ENCODE measurements around the gene OR6J1. TPM values are rescaled to one million over a fixed set of nuclear protein-coding genes. Genes with fewer than 3 reads are reported as not detected.

OR6J1 gene
- total RNA-seq, 1 donor from 2014 or later = not detected

- DNase-seq (ENCODE audit: low read depth) = no peak
- Histone ChIP-seq H3K36me3 (ENCODE audit: control insufficient read depth, insufficient read depth, low read length) (no peaks in the 10 kb centered on the region), H3K27me3 (ENCODE audit: control insufficient read depth, insufficient read depth, low read length) (no peaks in the 10 kb centered on the region), H3K4me3 (ENCODE audit: low read depth, low read length) (no peak overlapping the region)
- TF ChIP-seq, protein P1, sequence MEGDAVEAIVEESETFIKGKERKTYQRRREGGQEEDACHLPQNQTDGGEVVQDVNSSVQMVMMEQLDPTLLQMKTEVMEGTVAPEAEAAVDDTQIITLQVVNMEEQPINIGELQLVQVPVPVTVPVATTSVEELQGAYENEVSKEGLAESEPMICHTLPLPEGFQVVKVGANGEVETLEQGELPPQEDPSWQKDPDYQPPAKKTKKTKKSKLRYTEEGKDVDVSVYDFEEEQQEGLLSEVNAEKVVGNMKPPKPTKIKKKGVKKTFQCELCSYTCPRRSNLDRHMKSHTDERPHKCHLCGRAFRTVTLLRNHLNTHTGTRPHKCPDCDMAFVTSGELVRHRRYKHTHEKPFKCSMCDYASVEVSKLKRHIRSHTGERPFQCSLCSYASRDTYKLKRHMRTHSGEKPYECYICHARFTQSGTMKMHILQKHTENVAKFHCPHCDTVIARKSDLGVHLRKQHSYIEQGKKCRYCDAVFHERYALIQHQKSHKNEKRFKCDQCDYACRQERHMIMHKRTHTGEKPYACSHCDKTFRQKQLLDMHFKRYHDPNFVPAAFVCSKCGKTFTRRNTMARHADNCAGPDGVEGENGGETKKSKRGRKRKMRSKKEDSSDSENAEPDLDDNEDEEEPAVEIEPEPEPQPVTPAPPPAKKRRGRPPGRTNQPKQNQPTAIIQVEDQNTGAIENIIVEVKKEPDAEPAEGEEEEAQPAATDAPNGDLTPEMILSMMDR (IDR thresholded peaks at IDR 0.05; ENCODE audit: insufficient read depth, low read length, poor library complexity, severe bottlenecking) = no peak
These were observed 22.2 kb upstream of the OR6J1 start for GRCh38 chr14:22666203-22666893.

GRCh38 chr14:22664261-22664660 lies 20.1 kb upstream of the OR6J1 start:
- DNase-seq (ENCODE audit: low read depth) = no peak
- TF ChIP-seq, protein P1 (IDR thresholded peaks at IDR 0.05; ENCODE audit: insufficient read depth, low read length, poor library complexity, severe bottlenecking) = no peak
- no peak overlapping the region for H3K4me3 ChIP-seq (ENCODE audit: low read depth, low read length)
- no peaks in the 10 kb centered on the region for H3K36me3 ChIP-seq (ENCODE audit: control insufficient read depth, insufficient read depth, low read length)
- H3K27me3 ChIP-seq (ENCODE audit: control insufficient read depth, insufficient read depth, low read length) = no peaks in the 10 kb centered on the region

- Histone ChIP-seq H3K4me3 (ENCODE audit: low read depth, low read length) (no peak overlapping the region), H3K36me3 (ENCODE audit: control insufficient read depth, insufficient read depth, low read length) (no peaks in the 10 kb centered on the region), H3K27me3 (ENCODE audit: control insufficient read depth, insufficient read depth, low read length) (no peaks in the 10 kb centered on the region)
- TF ChIP-seq, protein P1 (IDR thresholded peaks at IDR 0.05; ENCODE audit: insufficient read depth, low read length, poor library complexity, severe bottlenecking) = no peak
- DNase-seq (ENCODE audit: low read depth) = no peak
These were observed 16.5 kb upstream of the OR6J1 start for GRCh38 chr14:22660654-22661053.

DNA sequence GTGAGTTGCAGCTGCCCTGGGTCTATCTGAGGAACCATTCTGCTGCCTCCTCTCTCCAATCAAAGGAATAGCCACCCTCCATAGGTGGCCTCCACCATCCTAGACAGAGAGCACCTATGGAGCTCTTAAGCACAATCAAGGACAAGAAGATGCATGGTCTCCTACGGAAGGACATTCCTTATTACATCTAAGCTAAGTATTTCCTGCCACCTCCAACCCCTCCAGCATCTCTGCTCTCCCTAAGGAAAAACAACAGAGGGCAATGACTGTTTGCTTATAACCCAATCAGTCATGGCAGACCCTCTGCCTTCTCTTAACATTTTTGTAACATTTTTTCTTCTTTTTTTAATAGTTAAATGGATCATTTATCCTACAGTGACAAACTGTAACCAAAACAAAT lies 14.8 kb upstream of the OR6J1 start:
- Histone ChIP-seq H3K4me3 (ENCODE audit: low read depth, low read length) (no peak overlapping the region), H3K36me3 (ENCODE audit: control insufficient read depth, insufficient read depth, low read length) (no peaks in the 10 kb centered on the region), H3K27me3 (ENCODE audit: control insufficient read depth, insufficient read depth, low read length) (no peaks in the 10 kb centered on the region)
- no peak for DNase-seq (ENCODE audit: low read depth)
- TF ChIP-seq, protein P1 (IDR thresholded peaks at IDR 0.05; ENCODE audit: insufficient read depth, low read length, poor library complexity, severe bottlenecking) = no peak

- H3K4me3 ChIP-seq (ENCODE audit: low read depth, low read length) = no peak overlapping the region
- no peaks in the 10 kb centered on the region for H3K36me3 ChIP-seq (ENCODE audit: control insufficient read depth, insufficient read depth, low read length)
- H3K27me3 ChIP-seq (ENCODE audit: control insufficient read depth, insufficient read depth, low read length) = no peaks in the 10 kb centered on the region
- no peak for DNase-seq (ENCODE audit: low read depth)
- TF ChIP-seq, protein P1 (IDR thresholded peaks at IDR 0.05; ENCODE audit: insufficient read depth, low read length, poor library complexity, severe bottlenecking) = peak; percentile 43
These were observed 13.7 kb upstream of the OR6J1 start for GRCh38 chr14:22657861-22658260.

Measured in kidney epithelial cell (primary cell).